ENCODE measurements around the gene CES3.

Gene CES3

GRCh38 chr16:66913711-66914110 is 47.4 kb upstream of the CES3 start:
- H3K79me2 ChIP-seq (ENCODE audit: insufficient read depth, low read length) = no peaks in the 10 kb centered on the region
- no peak overlapping the region for H3K9ac ChIP-seq (ENCODE audit: low read depth, low read length, poor library complexity, severe bottlenecking)
- no peaks in the 10 kb centered on the region for H3F3A ChIP-seq (ENCODE audit: low read depth)
- H3K36me3 ChIP-seq (ENCODE audit: insufficient read depth, low read length) = no peaks in the 10 kb centered on the region
- TF ChIP-seq EZH2phosphoT487 (IDR thresholded peaks at IDR 0.05; ENCODE audit: borderline replicate concordance) (no peak), CTCF (conservative IDR thresholded peaks at IDR 0.05; ENCODE audit: low read length) (no peak)
- no peaks in the 10 kb centered on the region for H3K9me3 ChIP-seq (ENCODE audit: insufficient read depth, low read depth, low read length)
- no peak overlapping the region for H3K4me2 ChIP-seq (ENCODE audit: low read depth, low read length, poor library complexity, severe bottlenecking)
- no peaks in the 10 kb centered on the region for H3K9me2 ChIP-seq (replicated peaks; ENCODE audit: low read depth, low read length)
- no peaks in the 10 kb centered on the region for H3K27me3 ChIP-seq (ENCODE audit: insufficient read depth, low read length, poor library complexity, severe bottlenecking)
- H4K20me1 ChIP-seq (ENCODE audit: insufficient read depth, low read length, poor library complexity, severe bottlenecking) = no peaks in the 10 kb centered on the region
- H3K4me3 ChIP-seq (ENCODE audit: low read length, poor library complexity, severe bottlenecking) = no peak overlapping the region
- H3K4me1 ChIP-seq (ENCODE audit: insufficient read depth, low read length, poor library complexity, severe bottlenecking) = no peaks in the 10 kb centered on the region
- H2AFZ ChIP-seq (ENCODE audit: low read length) = no peak overlapping the region

GRCh38 chr16:66914541-66914940 is 46.5 kb upstream of the CES3 start:
- Histone ChIP-seq H3K27me3 (ENCODE audit: insufficient read depth, low read length, poor library complexity, severe bottlenecking) (no peaks in the 10 kb centered on the region), H3F3A (ENCODE audit: low read depth) (no peaks in the 10 kb centered on the region), H3K9me2 (replicated peaks; ENCODE audit: low read depth, low read length) (no peaks in the 10 kb centered on the region), H3K79me2 (ENCODE audit: insufficient read depth, low read length) (no peaks in the 10 kb centered on the region), H3K9me3 (ENCODE audit: insufficient read depth, low read depth, low read length) (no peaks in the 10 kb centered on the region), H3K9ac (ENCODE audit: low read depth, low read length, poor library complexity, severe bottlenecking) (no peak overlapping the region), H3K4me2 (ENCODE audit: low read depth, low read length, poor library complexity, severe bottlenecking) (no peak overlapping the region), H2AFZ (ENCODE audit: low read length) (no peak overlapping the region), H4K20me1 (ENCODE audit: insufficient read depth, low read length, poor library complexity, severe bottlenecking) (no peaks in the 10 kb centered on the region), H3K4me3 (ENCODE audit: low read length, poor library complexity, severe bottlenecking) (no peak overlapping the region), H3K36me3 (ENCODE audit: insufficient read depth, low read length) (no peaks in the 10 kb centered on the region), H3K4me1 (ENCODE audit: insufficient read depth, low read length, poor library complexity, severe bottlenecking) (no peaks in the 10 kb centered on the region)
- TF ChIP-seq EZH2phosphoT487 (IDR thresholded peaks at IDR 0.05; ENCODE audit: borderline replicate concordance) (no peak), CTCF (conservative IDR thresholded peaks at IDR 0.05; ENCODE audit: low read length) (no peak)

GRCh38 chr16:66915041-66915440 is 46.0 kb upstream of the CES3 start:
- Histone ChIP-seq H3K9me3 (ENCODE audit: insufficient read depth, low read depth, low read length) (no peaks in the 10 kb centered on the region), H3K4me3 (ENCODE audit: low read length, poor library complexity, severe bottlenecking) (no peak overlapping the region), H4K20me1 (ENCODE audit: insufficient read depth, low read length, poor library complexity, severe bottlenecking) (no peaks in the 10 kb centered on the region), H3K79me2 (ENCODE audit: insufficient read depth, low read length) (no peaks in the 10 kb centered on the region), H3K9ac (ENCODE audit: low read depth, low read length, poor library complexity, severe bottlenecking) (no peak overlapping the region), H3K36me3 (ENCODE audit: insufficient read depth, low read length) (no peaks in the 10 kb centered on the region), H3F3A (ENCODE audit: low read depth) (no peaks in the 10 kb centered on the region), H3K9me2 (replicated peaks; ENCODE audit: low read depth, low read length) (no peaks in the 10 kb centered on the region), H3K27me3 (ENCODE audit: insufficient read depth, low read length, poor library complexity, severe bottlenecking) (no peaks in the 10 kb centered on the region), H3K4me1 (ENCODE audit: insufficient read depth, low read length, poor library complexity, severe bottlenecking) (no peaks in the 10 kb centered on the region), H2AFZ (ENCODE audit: low read length) (no peak overlapping the region), H3K4me2 (ENCODE audit: low read depth, low read length, poor library complexity, severe bottlenecking) (no peak overlapping the region)
- TF ChIP-seq CTCF (conservative IDR thresholded peaks at IDR 0.05; ENCODE audit: low read length) (no peak), EZH2phosphoT487 (IDR thresholded peaks at IDR 0.05; ENCODE audit: borderline replicate concordance) (no peak)
